ENCODE results near the gene ZNF493. TPM values are rescaled to one million over a fixed set of nuclear protein-coding genes. Genes with fewer than 3 reads are reported as not detected.
A peak's percentile ranks its signal among the peaks of the same experiment; 100 is the strongest.

Gene ZNF493
- total and polyA plus RNA-seq, 2 donors (not counting 3 experiments of a cell fraction or from before 2014, with no cell fraction given): 2.4 to 8.0 TPM

DNA sequence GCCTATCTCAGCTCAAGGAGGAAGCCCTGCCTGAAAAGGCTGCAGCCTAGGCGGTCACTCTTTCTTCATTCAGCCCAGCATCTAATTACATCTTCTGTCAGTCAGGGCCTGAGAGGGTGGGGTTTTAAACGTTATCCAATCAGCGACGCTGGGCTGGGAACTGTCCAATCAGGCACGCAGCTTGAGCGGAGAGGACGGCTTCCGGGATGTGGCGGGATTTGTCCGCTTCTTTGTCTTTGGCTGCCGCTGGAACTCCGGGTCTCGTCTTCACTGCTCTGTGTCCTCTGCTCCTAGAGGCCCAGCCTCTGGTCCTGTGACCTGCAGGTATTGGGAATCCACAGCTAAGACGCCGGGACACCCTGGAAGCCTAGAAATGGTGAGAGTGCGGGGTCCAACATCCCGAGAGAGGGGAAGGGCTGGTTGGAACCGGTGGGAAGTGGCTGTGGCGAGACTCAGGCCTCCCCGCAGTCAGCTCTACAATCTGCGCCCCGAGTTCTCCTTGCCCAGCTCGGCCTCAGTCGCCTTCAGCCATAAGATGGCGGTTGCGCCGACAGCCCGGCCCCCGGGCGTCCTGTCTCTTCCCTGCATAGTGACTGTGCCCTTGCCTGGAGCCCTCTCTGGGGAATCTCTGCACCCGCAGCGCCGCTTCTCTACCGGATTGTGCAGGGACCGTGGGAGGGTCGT lies 38.0 kb upstream of the ZNF493 start, which contains the start of gene ZNF738:
Gene ZNF738 (plus strand): TSS at position 233 of the 684 bp plus-strand sequence. CDS start 141 bp downstream, at position 374.
- peak within 1 kb of the TSS; percentile 90 for H3K27ac ChIP-seq (ENCODE audit: insufficient read depth, low read depth, low read length)
- intact Hi-C loops (cut with micrococcal nuclease): loop anchor here (1.0 kb wide), 2 partner anchors 30 to 408 kb away; partner anchors contain the start of genes ZNF100 and ZNF708
- H3K36me3 ChIP-seq (ENCODE audit: control insufficient read depth in 2 of 2, extremely low read depth in 1 of 2, insufficient read depth in 2 of 2, low read length in 2 of 2): no peaks in the 10 kb centered on the region
- peak within 1 kb of the TSS; percentile 77 to 93 (median 92) for H3K4me3 ChIP-seq (replicated peaks in 1 of 3; ENCODE audit: insufficient read depth in 1 of 3, low read depth in 1 of 3, low read length in 3 of 3)
- CTCF ChIA-PET: interaction anchor here (1.5 kb wide), 1 partner anchor 38 kb away, joined by 4 read pairs; the partner anchor contains the start of gene ZNF493
- no peaks in the 10 kb centered on the region for H4K20me1 ChIP-seq (replicated peaks; ENCODE audit: control insufficient read depth, extremely low read depth, insufficient read depth, low read length)
- peak; percentile 96 for DNase-seq (ENCODE audit: low read depth, low spot score)
- H3K9ac ChIP-seq (replicated peaks; ENCODE audit: extremely low read depth, insufficient read depth, low read length): peak within 1 kb of the TSS; percentile 89
- FAIRE-seq: peak; percentile 97
- H3K9me1 ChIP-seq (replicated peaks; ENCODE audit: control insufficient read depth, extremely low read depth, insufficient read depth, low read length): no peaks in the 10 kb centered on the region
- peaks cover 10% of the 10 kb centered on the region for H3K79me2 ChIP-seq (ENCODE audit: control insufficient read depth, insufficient read depth, low read length)
- H2AFZ ChIP-seq (ENCODE audit: low read depth, low read length): peak within 1 kb of the TSS; percentile 100
- no peaks in the 10 kb centered on the region for H3K9me3 ChIP-seq (replicated peaks; ENCODE audit: control insufficient read depth, insufficient read depth, low read length)
- BruUV-seq (replicated peaks): TSS peak; percentile 57
- H3K27me3 ChIP-seq (ENCODE audit: control insufficient read depth in 2 of 2, insufficient read depth in 2 of 2, low read length in 2 of 2): no peaks in the 10 kb centered on the region
- no peaks in the 10 kb centered on the region for H3K4me1 ChIP-seq (ENCODE audit: control insufficient read depth, extremely low read depth, insufficient read depth, low read length)
- POLR2A ChIA-PET: interaction anchor here (0.6 to 2.0 kb wide), 3 partner anchors 9 to 704 kb away, joined by 3 to 4 read pairs (median 3); partner anchors contain the start of gene ZNF493
- peak within 1 kb of the TSS; percentile 79 for H3K4me2 ChIP-seq (ENCODE audit: insufficient read depth, low read length)
- dilution Hi-C loops (cut with MboI; ENCODE audit: extremely low pct_ligation_motif_present, low sequenced_read_pairs): no loop called here
- TF ChIP-seq MYC (IDR thresholded peaks at IDR 0.05; ENCODE audit: low read depth, low read length) (no peak), POLR2A (IDR thresholded peaks at IDR 0.05; ENCODE audit: low read depth, low read length) (peak; percentile 48), POLR2AphosphoS5 (IDR thresholded peaks at IDR 0.05; ENCODE audit: insufficient read depth, low read depth, low read length) (peak; percentile 40)

DNA sequence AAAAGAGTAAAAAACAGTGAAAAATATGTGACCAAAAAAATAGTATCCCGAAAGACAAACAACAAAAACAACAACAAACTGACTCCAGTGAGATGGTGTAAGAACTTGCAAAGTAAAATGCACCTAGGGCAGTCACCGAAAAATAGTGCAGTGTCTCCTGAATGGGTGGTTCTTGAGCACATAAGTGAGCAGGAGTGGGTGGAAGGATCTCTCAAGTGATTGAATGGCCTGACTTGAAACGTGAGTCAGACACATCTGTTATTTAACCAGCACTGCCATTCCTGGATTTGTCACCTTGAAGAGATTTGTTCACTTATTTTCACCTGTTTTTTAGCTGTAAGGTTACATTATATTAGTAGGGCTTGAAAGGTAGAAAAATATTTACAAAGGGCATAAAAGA lies 34.6 kb upstream of the ZNF493 start:
- DNase-seq (ENCODE audit: low read depth, low spot score) (no peak), FAIRE-seq (peak; percentile 40)
- Histone ChIP-seq H3K27me3 (ENCODE audit: control insufficient read depth in 2 of 2, insufficient read depth in 2 of 2, low read length in 2 of 2) (no peaks in the 10 kb centered on the region), H3K27ac (ENCODE audit: insufficient read depth, low read depth, low read length) (no peak overlapping the region), H3K4me1 (ENCODE audit: control insufficient read depth, extremely low read depth, insufficient read depth, low read length) (no peaks in the 10 kb centered on the region), H3K9ac (replicated peaks; ENCODE audit: extremely low read depth, insufficient read depth, low read length) (no peak overlapping the region), H3K4me2 (ENCODE audit: insufficient read depth, low read length) (no peak overlapping the region), H4K20me1 (replicated peaks; ENCODE audit: control insufficient read depth, extremely low read depth, insufficient read depth, low read length) (no peaks in the 10 kb centered on the region), H3K9me3 (replicated peaks; ENCODE audit: control insufficient read depth, insufficient read depth, low read length) (no peaks in the 10 kb centered on the region), H3K4me3 (replicated peaks in 1 of 3; ENCODE audit: insufficient read depth in 1 of 3, low read depth in 1 of 3, low read length in 3 of 3) (no peak overlapping the region), H3K9me1 (replicated peaks; ENCODE audit: control insufficient read depth, extremely low read depth, insufficient read depth, low read length) (no peaks in the 10 kb centered on the region), H2AFZ (ENCODE audit: low read depth, low read length) (no peak overlapping the region), H3K79me2 (ENCODE audit: control insufficient read depth, insufficient read depth, low read length) (peaks cover 10% of the 10 kb centered on the region), H3K36me3 (ENCODE audit: control insufficient read depth in 2 of 2, extremely low read depth in 1 of 2, insufficient read depth in 2 of 2, low read length in 2 of 2) (peaks cover 0 to 6% of the 10 kb centered on the region in 2 experiments)
- POLR2A ChIA-PET: no interaction called here
- TF ChIP-seq FOS (IDR thresholded peaks at IDR 0.05; ENCODE audit: borderline replicate concordance, insufficient read depth, low read length): no peak
- TF ChIP-seq POLR2A (IDR thresholded peaks at IDR 0.05; ENCODE audit: low read depth, low read length): no peak
- TF ChIP-seq, protein P1, sequence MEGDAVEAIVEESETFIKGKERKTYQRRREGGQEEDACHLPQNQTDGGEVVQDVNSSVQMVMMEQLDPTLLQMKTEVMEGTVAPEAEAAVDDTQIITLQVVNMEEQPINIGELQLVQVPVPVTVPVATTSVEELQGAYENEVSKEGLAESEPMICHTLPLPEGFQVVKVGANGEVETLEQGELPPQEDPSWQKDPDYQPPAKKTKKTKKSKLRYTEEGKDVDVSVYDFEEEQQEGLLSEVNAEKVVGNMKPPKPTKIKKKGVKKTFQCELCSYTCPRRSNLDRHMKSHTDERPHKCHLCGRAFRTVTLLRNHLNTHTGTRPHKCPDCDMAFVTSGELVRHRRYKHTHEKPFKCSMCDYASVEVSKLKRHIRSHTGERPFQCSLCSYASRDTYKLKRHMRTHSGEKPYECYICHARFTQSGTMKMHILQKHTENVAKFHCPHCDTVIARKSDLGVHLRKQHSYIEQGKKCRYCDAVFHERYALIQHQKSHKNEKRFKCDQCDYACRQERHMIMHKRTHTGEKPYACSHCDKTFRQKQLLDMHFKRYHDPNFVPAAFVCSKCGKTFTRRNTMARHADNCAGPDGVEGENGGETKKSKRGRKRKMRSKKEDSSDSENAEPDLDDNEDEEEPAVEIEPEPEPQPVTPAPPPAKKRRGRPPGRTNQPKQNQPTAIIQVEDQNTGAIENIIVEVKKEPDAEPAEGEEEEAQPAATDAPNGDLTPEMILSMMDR (IDR thresholded peaks at IDR 0.05; ENCODE audit: extremely low read depth in 1 of 2, insufficient read depth in 1 of 2, low read depth in 1 of 2, low read length in 2 of 2): no peak
- no peak for TF ChIP-seq POLR2AphosphoS5 (IDR thresholded peaks at IDR 0.05; ENCODE audit: insufficient read depth, low read depth, low read length)
- no peak for TF ChIP-seq JUN (IDR thresholded peaks at IDR 0.05; ENCODE audit: borderline replicate concordance, insufficient read depth, insufficient read length, low read depth)
- CTCF ChIA-PET: no interaction called here
- intact Hi-C loops (cut with micrococcal nuclease): no loop called here
- no TSS peak for BruUV-seq (replicated peaks)
- dilution Hi-C loops (cut with MboI; ENCODE audit: extremely low pct_ligation_motif_present, low sequenced_read_pairs): no loop called here

Data from endothelial cell of umbilical vein (primary cell).